NCI-H1436 treated with DMSO at 0.1 percent for 48 hours (cell line): ENCODE data around the gene MTA1.

Experiments
- DNase-seq: peaks from one replicate; lab custom pipeline; 2025; lab: John Stamatoyannopoulos, UW

The MTA1 gene

DNA sequence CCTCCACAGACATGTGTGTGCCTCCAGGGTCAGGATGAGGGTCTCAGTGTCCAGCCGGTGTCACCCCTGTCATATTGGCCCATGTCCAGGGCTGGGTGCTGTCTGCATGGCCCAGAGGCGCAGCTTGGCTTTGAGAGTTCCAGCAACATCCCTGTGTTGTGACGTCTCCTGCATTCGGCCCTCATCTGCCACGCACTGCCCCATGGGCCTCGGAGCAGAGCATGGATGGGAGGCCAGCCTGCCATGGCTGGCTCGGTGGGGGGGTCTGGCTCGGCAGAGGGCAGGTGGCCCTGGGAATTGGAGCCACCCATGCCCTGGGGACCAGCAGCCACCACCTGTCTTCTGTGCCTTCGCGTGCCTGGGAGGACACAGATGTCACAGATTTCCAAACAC is 32.1 kb upstream of the MTA1 start:
- no peak for DNase-seq

DNA sequence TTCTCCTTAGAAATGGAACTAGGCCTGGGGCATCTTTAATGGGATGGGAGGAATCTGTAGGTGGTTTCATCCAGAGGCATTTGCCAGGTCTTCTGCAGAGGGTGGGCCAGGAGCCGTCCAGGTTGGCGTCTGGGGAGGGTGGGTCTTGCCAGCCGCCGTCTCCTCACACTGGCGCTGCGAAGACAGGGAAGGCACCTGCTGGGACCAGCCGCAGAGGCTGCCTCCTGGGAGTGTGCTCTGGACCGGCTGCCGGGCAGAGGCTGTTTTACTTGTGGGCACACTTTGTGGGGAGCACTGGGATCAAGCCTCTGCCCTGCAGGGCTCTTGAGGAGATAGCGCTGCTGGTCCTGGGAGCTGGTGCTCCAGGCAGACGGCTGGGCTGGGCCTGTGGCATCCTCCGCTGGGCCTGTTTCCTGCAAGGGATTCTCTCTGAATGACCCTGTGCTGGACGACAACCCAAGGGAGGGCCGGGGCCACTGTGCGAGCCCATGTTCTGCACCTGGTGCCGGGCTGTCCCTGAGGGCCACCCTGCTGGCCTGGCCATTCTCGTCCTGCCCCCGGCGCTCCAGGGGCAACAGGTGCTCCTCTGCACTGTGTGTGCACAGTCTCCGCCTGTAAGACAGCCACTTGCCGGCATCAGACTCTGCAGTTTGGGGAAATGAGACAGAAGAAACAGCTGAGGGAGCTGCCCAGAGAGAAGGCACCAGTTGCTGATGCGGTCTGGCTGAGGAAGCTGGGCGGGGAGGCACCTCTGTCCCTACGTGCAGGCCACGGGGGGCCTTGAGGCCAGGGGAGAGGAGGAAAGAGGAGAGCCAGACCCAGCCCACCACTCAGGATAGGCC is 31.3 kb upstream of the MTA1 start:
- no peak for DNase-seq

- DNase-seq, result no peak
These were observed 30.7 kb upstream of the MTA1 start for GRCh38 chr14:105388976-105389375.

DNA sequence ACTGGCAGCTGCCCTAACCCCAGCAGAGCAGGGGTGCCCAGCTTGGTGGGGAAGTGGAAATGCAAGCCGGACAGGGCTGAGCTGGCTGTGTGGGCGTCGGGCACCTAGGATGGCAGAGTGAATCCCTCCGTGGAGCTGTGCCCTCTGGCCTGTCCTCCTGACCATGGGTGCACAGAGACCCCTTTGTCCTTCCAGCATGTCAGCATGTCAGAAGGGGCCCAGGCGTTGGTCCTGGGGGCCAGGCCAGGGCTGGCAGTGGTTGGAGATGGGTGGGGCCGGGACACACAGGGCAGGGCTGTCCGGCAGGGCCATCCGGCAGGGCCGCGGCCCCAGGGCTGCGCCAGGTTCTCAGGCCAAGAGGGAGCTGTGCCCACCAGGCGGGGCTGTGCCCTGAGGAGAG is 30.1 kb upstream of the MTA1 start:
- DNase-seq, result no peak

- DNase-seq, result no peak
These were observed 29.4 kb upstream of the MTA1 start for GRCh38 chr14:105389976-105390848.

DNA sequence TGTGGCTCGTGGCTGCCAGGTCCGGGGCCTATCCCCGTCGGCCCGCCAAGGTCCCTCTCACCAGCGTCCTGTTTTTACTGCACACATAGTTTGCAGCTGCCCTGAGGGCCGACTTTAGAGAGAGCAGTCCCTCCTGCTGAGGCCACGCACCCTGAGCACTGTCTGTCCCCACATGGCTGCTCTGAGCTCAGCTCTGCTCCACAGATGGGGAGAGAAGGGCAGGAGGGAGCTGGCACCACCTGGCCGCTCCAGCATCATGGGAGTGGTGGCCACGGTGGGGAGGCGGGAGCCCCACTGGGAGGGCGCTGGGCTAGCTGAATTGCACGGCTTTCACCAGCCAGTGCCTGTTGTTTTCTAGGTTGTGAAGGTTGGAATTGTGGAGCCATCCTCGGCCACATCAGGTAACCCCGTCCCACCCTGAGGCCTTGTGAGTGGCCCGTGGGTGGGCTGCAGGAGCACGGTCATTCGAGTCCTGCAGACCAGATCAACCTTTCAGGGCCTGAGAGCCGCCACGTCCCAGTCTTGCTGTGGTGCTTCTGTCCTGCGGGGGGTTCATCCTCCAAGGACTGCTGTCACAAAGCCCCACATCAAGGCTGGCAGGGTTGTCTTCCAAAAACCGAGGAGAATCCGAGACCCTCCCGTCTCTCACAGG is 28.7 kb upstream of the MTA1 start:
- DNase-seq, result no peak

- DNase-seq, result no peak
These were observed 28.1 kb upstream of the MTA1 start for GRCh38 chr14:105391541-105391940.

DNA sequence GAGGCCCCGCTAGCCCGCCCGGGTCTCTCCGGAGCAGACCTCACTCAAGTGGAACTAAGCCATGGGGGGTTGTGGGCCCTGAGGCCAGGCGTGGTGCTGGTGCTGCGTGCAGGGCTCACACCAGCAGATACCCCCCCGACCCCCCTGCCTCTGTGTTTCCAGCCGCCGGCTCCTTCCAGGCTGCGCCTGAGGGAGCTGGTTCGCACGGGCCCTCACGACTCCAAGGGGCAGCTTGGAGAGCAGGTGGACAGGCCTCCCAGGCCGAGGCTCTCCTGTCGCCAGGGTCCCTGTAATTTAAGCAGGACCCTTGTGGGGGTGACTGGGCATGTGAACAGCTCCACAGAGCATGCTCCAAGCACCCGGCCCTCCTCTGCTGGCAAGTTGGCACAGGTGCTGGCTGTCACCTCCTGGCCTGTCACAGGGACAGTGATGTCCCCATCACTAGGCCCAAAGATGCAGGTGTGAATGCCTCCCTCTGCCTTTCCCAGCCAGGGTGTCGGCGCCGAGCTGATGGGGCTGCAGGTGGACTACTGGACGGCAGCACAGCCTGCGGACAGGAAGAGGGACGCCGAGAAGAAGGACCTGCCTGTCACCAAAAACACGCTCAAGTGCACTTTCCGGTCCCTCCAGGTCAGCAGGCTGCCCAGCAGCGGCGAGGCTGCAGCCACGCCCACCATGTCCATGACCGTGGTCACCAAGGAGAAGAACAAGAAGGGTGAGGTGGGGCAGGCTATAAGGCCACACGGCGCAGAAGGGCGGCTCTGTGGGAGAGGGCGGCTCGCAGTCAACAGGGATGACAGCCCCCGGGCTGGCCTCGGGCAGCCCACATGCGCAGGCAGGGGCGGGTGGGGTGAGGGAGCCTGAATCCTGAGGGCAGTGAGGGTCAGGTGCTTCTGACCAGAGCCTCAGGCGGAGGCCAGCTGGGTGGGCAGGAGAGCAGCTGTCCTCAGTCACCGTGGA is 27.2 kb upstream of the MTA1 start:
- DNase-seq, result no peak

DNA sequence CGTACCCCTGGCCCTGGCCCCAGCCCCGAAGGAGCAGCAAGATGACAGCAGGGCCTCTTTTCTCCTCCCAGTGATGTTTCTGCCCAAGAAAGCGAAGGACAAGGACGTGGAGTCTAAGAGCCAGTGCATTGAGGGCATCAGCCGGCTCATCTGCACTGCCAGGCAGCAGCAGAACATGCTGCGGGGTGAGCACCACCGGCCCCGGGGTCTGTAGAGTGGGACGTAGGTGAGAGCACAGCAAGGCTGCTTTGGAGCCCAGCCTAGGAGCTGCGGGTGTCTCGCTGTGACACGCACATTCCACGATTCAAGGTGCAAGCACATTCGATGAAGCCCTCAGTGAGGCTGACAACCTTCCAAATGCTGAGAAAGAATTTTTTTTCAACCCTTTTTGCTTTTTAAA is 26.5 kb upstream of the MTA1 start:
- DNase-seq, result no peak

DNA sequence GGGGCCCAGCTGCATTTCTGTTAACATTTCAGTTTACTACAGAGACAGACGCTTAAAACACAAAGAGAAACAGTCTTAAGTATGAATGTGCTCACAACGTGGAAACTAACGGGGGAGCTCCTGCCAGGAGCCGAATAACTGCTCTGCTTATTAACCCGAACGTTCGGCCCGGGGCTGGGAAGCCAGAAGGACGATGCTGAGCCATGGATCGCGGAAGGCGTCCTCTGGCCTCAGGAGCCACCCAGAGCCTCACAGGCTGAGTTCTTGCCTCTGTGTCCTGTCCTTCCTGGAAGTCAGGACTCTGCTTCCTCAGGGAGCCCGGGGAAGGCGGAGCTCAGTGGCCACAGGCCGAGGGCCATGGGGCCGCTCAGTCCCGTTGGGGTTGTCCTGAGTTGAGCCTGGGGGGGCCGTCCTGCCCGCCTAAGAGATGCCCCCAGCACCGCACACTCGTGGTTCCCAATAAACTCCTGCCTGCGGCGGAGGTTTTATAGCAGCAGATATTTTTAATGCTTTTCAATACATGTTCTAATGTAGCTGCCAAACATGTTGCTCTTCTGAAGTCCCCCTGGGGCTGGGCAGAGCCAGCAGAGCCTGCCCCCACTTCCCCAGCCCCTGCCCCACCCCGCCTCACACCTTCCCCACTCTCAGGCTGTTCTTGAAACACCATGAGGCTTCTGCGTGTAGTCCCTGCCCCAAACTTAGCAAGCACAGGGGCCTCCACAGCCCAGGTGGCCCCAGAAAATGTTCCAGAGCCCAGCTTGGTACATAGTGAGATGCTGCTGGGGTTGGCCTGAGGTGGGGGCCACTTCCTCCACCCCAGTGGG is 24.7 kb upstream of the MTA1 start:
- DNase-seq, result no peak

GRCh38 chr14:105395538-105395854 is 24.1 kb upstream of the MTA1 start:
- DNase-seq, result no peak

- no peak for DNase-seq
These were observed 22.2 kb upstream of the MTA1 start for GRCh38 chr14:105397350-105397931.

- peak; percentile 31 for DNase-seq
These were observed 21.4 kb upstream of the MTA1 start, which contains the start of gene TEX22 for GRCh38 chr14:105398044-105398725. Gene TEX22, plus strand, starts transcription at chr14:105398538. Its CDS starts 803 bp downstream, at chr14:105399341.

GRCh38 chr14:105398726-105399465 is 20.7 kb upstream of the MTA1 start:
- no peak for DNase-seq

DNA sequence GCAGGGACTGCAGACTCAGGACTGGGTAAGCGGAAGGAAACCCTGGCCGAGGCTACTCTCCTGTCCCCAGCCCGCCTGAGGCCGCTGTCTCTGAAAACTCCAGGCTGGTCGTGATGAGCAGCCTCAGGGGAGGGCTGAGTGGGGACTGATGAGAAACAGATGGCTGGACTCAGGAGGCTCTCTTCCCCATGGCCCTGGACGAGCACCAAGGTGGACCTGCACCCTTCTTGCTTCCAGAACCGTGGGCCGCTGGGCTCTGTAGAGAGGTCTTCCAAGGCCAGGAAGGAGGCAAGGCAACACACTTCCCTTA is 20.2 kb upstream of the MTA1 start:
- DNase-seq, result no peak

- DNase-seq, result no peak
These were observed 19.6 kb upstream of the MTA1 start for GRCh38 chr14:105400016-105400415.

DNA sequence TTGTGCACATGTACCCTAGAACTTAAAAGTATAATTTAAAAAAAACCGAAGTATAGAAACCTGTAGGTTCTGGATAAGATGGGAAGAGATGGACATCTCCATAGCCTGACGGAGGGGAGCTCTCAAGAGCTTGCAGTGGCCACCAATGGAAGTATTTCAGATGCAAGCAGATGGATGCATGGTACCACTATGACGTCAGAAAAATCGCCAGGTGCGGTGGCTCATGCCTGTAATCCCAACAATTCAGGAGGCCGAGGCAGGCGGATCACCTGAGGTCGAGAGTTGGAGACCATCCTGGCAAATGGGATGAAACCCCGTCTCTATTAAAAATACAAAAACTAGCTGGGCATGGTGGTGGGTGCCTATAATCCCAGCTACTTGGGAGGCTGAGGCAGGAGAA is 17.9 kb upstream of the MTA1 start:
- no peak for DNase-seq

GRCh38 chr14:105408592-105408991 is 11.0 kb upstream of the MTA1 start:
- DNase-seq, result no peak

GRCh38 chr14:105409364-105409763 is 10.3 kb upstream of the MTA1 start:
- DNase-seq, result no peak
